Right kidney (tissue), 1 donor: Measurements from ENCODE around the gene STRN4.

ENCODE experiments used
- DNase-seq: peaks from one replicate; pipeline ENCODE4 v3.0.0-alpha.2; 2016

STRN4 gene

DNA sequence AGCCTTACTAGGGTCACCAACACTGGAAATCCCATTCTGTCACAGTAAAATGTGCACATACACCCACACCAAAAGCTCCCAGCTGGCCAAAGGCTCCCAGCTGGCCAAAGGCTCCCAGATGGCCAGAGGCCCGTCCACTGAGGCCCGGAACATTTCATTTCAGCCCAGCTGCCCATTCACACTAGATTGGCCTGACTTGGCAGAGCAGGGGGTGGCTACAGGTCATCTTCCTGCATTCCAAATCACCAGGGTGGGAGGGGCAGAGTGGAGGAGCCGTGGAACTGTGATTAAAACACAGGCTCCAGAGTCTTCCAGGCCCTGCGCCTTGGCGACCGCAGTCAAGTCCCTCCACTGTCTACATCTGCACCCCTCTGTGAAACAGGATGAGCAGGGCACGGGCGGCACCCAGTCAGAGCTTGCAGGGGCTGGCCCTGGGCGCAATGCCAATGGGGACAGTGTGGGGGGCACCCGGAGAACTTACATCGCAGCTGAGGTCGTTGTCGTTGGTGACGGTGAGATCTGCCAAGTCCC lies 19.2 kb downstream of the STRN4 start:
- DNase-seq, result no peak

DNA sequence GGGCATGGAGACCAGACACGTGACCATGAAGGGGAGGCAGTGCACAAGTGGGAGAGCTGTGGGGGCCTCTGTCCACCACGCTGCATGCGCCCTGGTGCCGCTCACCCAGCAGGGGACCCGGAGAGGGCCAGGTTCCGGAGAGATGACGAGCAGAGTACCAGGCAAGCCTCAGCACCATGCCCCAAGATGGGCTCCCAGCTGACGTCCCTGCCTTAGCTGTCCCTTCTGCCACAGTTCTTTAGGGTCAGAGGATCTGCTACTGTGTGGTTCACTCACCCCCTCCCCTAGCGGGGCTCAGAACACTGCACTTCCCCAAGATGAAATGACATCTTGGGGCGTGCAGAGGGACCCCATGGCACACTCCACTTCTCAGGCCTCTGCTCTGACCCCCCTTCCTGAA lies 19.7 kb downstream of the STRN4 start:
- no peak for DNase-seq

DNA sequence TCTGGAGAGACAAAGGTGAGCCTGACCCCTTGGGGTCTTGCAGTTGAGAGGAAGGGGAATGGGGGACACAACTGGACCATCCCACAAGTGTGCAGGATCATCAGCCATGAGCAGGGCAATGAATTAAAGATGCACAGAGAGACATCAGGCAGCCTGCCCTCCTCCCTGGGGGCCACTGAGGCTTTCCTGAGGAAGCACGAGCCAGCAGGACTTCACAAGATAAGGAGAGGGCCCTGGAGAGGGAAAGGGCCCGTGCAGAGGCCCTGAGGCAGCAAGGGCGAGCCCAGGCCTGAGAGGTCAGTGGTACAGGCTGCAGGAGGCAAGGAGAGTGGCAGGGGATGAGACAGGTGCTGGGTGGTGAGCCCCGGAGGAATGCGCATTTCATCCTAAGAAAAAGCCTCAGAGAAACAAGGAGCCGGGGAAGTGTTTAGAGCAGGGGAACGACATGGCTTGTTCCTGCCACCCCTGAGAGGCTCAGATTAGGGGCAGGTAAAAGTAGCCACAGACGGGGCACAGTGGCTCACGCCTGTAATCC lies 20.3 kb downstream of the STRN4 start:
- no peak for DNase-seq

DNA sequence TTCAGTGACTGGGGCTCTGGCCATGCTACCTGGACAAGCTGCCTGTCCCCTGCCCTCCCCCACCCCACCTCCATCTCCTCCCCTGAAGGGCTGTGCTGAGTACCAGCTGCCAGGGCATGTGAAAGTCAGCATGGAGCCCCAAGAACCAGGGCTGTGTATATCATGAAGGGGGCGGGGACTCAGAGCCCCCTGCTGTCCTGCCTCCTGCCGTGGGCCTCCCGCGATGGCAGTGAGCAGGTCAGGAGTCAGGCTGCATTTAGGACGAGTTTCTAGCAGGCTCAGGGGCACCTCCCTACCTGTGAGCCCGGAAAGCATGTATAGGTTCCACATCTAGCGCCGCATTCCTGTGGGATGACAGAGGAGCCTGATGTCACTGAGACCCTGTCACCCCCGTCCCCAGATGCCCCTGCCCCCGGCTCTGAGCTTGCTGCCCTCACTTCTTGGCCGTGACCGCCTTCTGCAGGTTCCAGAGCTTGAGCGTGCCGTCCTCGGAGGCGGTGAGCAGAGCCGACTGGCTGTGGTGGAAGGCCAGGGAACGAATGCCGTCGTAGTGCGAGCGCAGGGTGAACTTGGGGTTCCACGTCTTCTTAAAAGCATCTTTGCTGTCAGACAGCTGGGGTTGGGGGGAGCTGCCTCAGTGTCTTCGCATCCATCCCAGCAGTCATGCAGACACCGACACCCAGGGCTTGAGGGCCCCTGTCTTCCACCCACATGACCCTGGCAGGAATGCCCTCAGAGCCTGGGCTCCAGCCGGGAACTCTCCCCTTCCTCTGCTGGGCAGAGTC lies 21.0 kb downstream of the STRN4 start:
- DNase-seq, result no peak

DNA sequence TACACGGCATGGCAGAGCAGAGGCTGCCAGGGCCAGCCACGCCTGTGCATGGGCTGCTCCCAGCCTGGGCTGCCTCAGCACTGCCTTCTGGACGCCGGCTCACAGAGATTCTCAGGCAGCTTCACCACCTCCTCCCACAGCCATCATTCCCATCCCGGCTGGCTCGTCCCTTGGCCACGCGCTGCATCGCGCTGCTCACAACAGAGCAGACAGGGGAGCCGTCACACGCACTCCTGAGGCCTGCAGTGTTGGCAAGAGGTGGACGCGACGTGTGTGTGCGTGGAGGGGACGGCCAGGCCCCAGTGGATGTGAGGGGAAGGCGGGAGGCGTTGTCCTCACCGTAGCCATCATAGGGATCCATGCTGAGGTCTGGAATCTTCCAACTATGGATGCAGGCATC lies 21.8 kb downstream of the STRN4 start:
- DNase-seq, result no peak

DNA sequence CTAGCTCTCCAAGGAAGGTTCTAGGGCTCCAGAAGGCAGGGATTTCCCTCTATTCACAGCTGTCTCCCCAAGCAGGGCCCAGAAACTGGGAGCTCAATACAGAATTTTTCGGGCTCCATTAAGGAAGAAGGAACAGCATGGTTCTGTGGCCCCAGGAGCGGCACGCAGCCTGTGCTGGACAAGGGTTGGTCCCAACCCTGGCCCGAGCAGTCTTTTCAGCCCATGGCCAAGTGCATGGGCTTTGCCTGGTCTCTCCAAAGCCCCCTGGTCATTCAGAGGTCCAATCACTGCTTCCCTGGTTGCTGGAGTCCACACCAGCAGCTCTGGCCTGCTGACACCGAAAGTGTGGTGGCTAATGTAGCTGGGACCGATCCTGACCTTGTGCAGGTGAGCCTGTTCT lies 22.8 kb downstream of the STRN4 start:
- DNase-seq, result no peak

GRCh38 chr19:46723023-46723461 lies 23.2 kb downstream of the STRN4 start:
- DNase-seq, result no peak

DNA sequence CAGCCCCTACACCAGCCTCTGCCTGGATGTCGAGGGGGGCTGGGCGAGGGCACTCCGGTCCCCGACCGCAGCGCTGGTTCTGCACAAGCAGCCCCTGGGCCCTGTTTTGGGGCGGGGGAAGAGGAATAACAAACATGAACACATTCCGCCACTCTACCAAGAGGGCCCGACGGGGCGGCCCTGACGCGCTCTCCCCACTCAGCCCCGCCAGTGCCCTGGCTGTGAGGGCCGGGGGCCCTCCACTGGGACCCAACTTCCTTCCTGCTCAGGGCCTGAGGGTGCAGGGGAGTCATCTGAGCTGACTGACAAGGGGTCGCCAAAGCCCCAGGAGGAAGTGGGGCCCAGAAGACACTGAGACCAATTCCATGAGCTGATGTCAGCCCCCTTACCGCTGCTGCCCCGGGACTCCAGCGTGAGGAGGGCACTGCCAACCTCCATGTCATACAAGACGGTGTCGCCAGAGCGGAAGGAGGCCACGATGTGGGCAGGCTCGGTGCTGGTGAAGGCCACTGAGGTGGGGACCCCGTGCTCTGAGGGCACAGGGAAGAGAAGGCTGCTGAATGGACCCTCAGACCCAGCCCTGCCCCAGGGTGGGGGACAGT lies 23.7 kb downstream of the STRN4 start:
- no peak for DNase-seq

GRCh38 chr19:46722004-46722380 lies 24.3 kb downstream of the STRN4 start:
- DNase-seq, result no peak

DNA sequence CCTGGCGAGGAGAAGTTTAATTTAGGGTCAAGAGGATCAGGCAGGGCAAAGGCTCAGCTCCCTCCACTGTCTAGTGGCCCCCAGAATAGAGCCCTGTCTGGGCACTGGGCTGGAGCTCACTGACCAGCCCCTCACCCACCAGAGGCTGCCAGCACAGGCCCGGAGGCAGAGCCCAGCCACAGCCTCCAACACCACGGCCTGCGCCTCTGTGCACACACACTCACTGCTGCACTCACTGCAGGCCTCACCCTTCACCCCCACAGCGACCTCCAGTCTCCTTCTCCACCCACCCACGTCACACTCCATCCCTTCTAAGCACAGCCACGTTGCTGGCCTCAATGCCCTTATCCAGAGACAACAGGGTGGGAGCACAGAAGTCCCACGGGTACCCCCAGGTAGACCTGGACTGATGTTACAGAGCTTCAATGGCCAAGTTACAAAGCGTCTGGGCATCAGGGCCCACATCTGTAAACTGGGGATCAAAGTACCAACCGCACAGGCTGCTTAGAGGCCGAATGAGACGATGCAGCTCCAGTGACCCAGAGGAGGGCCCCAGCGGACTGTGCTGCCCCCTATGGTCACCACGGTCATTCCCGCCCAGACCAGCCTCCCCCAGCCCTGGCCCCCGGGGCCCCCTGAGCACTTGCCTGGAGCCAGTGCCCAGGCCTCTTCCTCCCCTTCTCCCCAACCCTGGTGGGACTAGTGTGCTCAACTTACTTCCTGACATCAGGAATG lies 24.8 kb downstream of the STRN4 start:
- DNase-seq, result no peak

DNA sequence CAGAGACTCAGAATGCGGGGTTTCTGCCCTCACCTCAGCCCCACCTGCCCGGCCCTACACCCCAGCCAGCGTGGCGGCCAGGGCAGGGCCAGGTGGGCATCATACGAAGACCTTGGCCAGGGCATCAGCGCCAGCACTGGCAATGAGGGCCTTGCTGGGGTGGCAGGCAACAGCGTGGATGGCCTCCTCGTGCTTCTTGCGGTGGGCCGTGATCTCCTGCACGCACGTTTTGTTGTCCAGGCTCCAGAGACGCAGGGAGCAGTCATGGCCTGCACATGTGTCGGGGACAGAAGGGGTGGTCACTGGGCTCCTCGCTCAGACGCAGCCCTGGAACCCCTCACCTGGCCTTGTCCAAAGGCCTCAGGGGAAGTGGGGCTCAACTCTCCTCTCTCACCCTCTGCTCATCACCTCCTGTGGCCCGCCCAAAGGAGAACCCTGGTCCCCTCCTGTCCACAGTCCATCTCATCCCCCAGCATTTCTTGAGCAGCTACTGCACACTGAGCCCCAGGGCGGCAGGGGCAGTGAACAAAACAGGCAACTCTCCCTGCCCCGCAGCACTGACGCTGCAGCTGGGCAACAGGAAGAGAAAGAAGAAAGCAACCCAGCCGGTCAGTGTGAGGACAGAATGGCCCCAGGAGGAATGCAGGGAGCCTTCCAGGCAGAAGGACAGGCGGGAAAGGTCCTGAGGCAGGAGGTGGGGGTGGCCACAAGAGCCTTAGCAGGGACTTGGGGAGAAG lies 25.6 kb downstream of the STRN4 start:
- DNase-seq, result no peak

- DNase-seq, result no peak
Observed at GRCh38 chr19:46719629-46720502, 26.4 kb downstream of the STRN4 start.

- no peak for DNase-seq
Observed at GRCh38 chr19:46718934-46719622, 27.2 kb downstream of the STRN4 start.

DNA sequence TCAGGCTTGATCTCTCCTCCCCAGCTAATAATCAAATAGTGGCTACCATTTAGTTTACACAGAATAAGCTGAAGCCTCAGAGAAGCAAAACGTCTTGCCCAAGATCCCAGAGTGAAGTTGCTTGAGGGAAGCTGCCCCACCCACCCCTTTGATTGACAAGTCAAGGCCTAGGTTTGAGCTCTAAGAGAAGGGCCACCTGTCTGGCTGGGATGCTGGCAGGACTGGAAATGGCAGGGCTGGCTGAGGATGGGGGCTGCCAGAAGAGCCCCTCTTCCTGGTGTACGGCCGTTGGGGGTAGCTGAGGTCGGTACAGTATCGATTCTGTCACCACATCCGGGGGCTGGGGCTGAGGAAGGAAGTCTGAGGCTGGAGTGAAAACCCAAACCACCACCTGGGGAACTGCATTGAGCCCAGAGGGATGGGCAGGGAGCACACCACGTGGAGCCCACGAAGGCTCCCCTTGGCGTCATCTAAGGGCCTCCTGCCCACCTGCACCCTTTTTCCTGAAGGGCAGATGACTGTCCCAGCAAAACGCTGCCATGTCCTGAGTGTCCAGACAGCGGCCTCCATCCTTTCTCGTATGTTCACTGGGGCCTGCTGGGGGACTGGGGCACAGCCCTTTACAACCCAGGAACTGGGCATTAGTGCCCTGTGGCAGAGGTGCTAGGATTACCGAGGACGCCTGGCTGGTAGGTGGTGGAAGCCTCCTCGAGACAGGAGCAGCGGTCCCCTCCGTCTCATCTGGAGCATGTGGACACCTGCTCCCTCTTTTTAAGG lies 27.9 kb downstream of the STRN4 start:
- DNase-seq, result no peak

GRCh38 chr19:46717716-46718143 lies 28.5 kb downstream of the STRN4 start:
- no peak for DNase-seq

- DNase-seq, result peak; percentile 87
Observed at GRCh38 chr19:46717034-46717715, 29.1 kb downstream of the STRN4 start, which contains the start of gene PRKD2. Gene PRKD2 (minus strand): TSS chr19:46717114. CDS start chr19:46716370, 744 bp downstream.

DNA sequence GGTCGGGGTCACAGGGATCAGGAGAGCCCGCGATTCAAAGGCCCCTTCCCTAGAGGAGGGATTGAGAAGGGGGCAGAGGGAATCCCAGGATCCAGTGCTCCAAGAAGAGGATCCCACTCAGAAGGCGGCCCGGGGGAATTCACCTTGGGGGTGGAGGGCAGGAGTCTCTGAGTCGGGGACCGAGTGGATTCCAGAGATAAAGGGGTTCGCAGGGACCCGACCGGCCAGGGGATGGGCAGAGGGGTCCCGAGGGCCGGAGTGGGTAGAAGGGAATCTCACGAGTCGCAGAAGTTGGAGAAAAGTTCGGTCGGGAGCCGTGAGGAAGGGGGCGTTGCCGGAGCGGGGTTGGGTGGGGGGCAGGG lies 29.6 kb downstream of the STRN4 start:
- no peak for DNase-seq

DNA sequence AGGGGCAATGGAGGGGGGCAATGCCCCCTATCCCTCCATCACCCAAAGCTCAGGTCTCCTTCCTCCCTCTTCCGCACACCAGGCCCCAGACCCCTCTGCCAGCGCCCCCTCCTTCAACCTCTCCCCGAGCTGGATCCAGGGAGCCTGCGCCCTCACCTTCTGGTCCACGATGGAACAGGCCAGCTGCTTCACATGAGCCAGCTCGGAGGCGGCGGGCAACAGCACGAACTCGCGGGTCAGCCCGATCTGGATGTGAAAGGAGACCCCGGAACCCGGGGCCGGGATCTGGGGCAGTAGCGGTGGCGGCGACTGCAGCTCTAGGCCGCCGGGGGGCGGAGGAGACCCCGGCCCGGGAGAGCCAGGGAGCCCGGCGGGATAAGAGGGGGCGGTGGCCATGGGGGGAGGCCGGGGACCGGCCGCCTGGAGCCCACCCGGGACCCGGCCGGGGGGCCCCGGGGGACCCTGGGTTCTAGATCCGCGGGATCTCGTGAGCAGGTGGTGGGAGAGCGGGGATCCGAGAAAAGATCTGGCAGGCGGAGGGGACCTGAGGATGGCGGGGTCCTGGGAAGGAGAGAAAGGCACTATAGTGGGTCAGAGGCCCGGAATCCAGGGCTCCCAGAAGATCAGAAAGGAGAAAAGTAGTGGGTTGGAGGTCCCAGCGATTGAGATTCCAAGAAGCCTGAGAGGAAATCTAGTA lies 30.1 kb downstream of the STRN4 start:
- DNase-seq, result peak; percentile 66

DNA sequence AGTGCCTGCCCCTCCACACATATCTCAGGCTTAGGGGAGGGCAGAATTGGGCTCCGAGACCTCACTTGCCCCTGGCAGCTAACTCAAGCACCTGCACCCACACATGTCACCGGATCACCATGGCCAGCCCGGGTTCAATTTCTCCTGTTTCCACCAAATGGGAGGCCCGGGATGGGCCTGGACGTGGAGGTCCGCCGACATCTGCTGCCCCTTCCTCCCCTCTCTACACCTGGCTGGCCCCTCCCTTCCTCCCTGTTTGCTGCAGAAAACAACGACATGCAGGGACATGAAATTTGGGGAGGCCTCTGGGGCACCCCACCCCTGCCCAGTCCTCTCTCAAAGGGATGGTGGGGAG lies 30.7 kb downstream of the STRN4 start:
- no peak for DNase-seq
